GM19372 (cell line): ENCODE measurements around the gene CREB3L2.
"Not testable (repeated sequence)": the region's sequence is repeated elsewhere in the genome, so short reads cannot be mapped to it uniquely, and the experiment has no call there.

Experiments used
- ATAC-seq: cut with Tn5 transposase; IDR thresholded peaks from one replicate; pipeline ENCODE4 v1.9.1; 2021; ENCODE audit warnings: mild to moderate bottlenecking, low read depth, moderate library complexity; ENCODE audit not compliant: unreplicated experiment

CREB3L2 gene

DNA sequence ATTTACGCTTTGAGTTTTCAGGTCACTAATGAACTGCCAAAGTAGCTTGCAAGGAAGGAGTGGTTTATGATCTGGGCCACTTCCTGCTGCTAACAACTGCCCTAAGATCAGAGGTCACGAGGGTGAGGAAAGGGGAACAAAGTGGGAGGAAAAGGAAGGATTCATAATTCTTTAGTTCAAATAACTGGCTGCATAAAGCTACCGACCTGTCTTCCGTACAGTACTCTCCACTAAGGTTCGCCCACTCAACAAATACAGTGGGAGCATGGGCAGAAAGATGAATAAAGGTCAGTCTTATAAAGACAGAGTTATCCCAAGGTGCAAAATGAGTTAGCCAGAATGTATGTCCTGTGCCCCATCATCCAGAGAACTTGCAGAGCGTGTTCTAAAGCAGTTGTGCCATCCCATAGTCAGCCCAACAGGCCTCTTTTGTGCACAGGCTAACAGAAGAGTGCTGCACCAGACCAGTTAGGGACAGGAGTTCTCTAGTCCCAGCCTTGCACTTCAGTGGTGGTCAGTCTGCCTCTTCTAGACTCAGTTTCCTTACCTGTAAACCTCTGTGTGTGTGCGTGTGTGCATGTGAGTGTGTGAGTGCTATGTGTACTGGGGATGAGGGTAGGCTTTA is 65.9 kb downstream of the CREB3L2 start:
- ATAC-seq, result no peak

DNA sequence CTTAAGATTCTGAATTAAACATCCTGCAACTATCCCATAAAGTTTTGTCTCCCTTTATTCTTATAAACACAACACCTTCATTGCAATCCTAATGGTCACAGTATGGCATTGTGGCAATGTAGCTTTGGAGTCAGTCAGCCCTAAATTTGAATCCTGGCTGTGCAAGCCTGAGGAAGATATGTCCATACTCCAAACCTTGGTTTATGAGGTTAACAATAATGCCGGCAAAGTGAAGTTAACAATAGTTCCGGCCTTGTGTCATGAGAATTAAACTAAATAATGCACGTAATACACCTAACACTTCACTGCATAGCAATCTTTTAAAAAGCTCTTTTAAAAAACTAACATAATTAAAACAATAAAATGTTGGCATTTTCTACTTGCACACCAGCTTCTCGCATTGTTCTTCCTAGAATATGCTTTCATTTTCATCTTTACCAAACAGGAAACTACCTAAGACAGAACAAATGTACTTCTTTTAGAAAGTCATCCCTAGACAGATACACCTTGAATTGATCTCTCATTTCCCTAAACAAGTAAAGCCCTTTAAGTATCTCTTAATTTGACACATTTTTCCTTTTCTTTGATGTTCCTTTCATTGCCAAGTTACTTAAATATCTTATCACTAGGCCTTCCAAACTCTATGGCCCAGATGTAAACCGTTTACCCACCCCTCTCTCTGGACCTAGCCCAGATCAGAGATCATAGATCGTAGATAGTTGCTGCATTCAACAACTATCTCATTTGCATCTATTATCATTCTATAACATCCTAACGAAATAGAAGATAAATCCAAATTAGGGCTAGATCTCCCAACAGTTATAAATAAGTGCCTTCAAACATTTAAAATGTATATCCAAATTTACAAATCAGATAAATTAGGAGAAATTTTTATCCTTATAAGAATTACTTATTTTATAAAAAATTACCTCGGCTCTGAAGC is 66.7 kb downstream of the CREB3L2 start:
- ATAC-seq, result peak; percentile 81

DNA sequence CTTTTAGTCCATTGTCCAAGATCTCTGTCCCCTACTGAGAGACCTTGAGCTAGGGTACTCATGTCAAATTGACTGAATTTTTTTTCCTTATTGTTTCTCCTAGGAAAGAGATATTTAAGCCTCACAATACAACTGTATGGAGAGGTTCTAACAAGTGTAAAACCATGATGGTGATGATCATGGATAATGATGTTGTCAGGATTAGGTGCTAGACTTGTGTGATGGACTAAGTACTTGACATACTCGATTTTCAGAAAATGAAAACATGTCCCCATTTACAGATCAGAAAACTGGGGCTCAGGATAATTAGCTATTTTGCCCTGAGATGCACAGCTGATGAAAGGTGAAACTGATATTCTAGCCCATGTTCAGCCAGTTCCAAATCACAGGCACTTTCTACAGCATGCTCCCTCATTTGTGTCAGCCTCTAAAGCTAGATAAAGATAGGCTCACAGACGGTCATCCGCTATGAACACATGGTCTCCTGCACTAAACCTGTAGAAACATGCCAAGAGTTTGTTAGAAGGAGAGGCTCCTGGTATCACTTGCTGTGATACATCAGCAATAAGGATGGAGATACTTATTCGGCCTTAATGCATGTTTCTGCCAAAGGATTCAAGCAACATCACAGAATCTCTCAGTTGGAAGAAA is 67.6 kb downstream of the CREB3L2 start:
- no peak for ATAC-seq

DNA sequence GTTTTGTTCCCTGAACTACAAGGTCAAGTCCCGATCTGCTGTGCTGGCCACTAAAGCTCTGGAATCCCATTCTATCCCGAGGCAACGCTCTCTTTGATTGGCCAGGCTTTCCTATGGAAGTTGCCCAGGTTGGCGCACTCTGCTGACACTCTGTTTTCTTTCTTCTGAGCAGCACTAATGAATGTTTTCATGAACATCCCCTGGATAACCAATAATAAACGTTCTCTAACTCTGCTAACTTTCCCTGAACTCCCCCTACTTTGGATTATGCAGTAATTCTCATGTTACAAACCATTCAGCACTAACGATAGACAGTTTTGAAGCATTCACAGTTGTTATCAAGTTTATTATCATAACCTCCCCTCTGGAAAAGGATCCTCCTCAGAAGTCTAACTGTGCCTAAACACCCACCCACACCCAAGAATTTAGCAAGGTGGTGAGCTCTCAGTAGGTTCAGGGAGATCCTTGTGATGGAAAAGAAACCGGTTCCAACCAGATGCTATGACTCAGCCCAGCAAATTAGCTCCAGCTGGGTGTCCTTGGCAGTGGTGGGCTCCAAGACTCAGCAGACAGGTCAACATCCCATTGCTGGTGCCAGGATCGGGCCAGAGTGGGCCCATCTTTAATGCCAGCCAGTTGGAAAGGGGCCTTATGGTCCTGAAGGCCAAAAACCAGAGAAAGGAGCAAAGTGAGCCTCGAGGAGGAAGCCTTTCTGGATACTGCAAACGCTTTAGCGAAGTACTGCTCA is 68.4 kb downstream of the CREB3L2 start:
- no peak for ATAC-seq

DNA sequence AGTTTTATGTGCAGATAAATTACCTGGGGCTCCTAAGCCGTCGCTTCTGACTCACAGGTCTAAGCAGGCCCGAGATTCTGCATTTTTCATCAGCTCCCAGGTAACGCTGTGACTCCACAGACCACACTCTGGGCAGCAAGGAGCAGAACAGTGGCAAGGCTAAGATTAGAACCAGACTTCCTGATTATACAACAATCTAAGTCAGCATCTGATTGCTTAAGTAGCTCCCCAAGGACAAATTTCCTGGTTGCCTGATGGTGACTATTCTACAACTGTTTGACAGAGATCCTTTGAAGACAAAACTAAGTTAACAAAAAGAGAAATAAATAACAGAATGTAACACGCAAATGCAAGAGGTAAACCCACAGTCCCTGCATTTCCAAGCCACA is 69.0 kb downstream of the CREB3L2 start:
- no peak for ATAC-seq

DNA sequence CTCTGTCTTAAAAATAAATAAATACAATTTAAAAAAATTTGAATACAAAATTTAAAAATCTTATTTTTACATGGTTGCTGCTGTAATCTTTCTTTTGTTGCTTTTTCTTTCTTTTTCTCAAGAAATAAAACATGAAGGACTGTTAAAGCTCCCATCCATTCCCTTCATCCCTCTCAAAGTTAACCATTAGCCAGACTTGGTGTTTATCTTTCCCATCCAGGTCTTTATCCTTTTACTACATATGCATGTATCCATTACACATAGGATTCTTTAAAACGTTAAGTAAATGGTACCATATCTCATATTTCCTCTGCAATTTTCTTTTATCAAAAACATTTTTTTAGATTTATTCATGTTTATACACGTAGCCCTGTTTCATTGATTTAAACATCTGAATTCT is 70.1 kb downstream of the CREB3L2 start:
- no peak for ATAC-seq

DNA sequence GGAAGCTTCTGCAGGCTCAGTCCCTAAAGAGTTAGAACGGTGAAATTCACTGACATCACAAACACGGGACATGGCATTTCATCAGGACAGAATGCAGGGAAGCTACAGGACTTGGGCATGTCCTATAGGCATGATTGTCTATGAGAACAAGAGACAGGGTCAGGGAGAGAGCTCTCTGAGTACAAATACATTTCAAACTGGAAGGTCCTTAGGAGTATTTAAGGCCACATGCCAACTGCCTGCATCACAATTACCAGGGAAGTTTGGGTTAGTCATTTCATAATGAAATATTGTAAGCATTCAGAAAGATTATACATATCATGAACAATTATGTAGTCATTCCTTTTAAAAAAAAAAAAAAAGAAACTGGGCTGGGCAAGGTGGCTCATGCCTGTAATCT is 71.3 kb downstream of the CREB3L2 start:
- ATAC-seq, result no peak

DNA sequence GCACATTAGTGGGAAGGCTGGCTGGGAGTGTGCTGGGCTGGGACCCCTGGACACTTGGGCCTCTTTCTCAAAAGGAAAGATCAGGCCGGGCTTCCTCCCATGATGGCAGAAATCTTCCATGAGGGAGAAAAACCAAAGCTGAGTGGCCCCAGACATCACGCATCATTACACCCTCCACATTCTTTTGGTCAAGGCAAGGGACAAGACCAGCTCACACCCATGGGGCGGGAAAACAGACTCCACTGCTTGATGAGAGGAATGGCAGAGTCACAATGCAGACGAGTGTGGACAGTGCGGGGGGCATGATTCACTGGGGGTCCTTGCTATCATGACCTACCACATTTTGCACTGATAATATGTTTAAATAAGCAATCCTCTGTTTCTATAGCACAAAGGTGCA is 73.3 kb downstream of the CREB3L2 start:
- no peak for ATAC-seq

DNA sequence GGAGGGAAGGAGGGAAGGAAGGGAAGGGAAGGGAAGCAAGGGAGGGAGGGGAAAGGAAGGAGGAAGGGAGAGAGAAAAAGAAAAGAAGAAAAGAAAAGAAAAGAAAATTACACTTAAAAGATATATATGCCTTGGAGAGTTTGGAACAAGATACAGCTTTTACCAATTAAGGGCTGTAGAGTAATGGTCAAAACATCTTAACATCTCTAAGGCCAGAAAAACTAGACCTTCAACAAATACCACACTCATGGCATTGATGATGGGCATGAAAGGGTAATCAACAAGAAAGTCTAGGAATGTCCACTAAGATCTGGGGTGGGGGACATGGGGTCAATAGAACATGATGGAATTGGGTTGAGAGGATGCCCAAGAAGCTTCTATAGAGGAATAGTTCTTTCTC is 74.5 kb downstream of the CREB3L2 start:
- ATAC-seq, result no peak

DNA sequence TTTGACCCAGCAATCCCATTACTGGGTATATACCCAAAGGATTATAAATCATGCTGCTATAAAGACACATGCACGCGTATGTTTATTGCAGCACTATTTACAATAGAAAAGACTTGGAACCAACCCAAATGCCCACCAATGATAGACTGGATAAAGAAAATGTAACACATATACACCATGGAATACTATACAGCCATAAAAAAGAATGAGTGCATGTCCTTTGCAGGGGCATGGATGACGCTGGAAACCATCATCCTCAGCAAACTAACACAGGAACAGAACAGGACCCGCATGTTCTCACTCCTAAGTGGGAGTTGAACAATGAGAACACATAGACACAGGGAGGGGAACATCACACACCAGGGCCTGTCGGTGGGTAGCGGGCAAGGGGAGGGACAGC is 75.7 kb downstream of the CREB3L2 start:
- ATAC-seq, result not testable (repeated sequence)

DNA sequence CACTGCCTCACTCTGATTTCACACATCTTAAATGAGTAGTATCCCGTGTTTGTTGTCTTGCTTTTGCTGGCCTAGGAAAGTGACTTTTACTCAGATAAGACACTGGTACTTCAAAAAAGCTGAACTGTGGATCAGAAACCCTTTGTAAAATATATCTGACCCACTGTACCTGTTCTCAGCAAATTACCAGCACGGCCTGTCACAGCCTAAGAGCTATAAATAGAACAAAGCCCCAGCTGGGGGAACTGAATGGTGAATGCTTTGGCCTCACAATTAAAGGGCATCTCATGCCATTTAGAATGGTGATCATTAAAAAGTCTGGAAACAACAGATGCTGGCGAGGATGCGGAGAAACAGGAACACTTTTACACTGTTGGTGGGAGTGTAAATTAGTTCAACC is 76.1 kb downstream of the CREB3L2 start:
- ATAC-seq, result no peak

DNA sequence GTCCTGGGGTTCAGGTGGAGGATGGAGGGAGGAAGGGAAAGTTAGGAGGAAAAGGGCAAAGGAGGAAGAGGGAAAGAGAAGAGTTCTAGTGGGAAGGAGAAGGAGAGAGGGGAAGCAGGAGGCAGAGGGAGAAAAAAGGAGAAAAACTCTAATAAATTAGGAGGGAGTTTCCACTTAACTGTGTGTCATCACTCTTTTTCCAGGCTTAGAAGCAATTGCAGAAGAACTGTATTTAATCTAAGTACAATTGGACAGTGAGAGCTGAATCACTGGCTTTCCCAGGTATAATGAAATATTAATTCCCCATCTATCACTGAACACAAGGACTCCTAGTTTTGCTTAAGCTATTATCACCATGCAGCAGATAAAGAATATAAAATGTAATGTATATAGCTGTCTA is 76.8 kb downstream of the CREB3L2 start:
- no peak for ATAC-seq

DNA sequence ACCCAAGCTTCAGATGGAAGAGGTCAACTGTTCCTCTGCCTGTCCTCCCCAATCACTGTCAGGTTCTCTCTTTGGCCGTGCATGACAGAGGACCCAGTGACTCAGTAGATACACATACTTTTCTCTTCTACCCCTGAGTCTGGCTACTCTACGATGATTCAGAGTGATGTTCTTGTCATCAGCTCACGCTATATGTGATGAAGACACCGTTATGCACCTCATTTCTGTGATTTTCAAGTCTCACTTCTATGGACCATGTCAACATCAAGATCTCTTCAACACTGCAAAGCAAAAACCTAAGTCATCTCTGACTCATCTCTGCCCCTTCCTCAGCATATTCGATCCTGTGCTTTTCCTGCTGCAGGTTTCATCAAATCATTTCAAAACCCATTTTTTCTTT is 78.5 kb downstream of the CREB3L2 start:
- ATAC-seq, result no peak

DNA sequence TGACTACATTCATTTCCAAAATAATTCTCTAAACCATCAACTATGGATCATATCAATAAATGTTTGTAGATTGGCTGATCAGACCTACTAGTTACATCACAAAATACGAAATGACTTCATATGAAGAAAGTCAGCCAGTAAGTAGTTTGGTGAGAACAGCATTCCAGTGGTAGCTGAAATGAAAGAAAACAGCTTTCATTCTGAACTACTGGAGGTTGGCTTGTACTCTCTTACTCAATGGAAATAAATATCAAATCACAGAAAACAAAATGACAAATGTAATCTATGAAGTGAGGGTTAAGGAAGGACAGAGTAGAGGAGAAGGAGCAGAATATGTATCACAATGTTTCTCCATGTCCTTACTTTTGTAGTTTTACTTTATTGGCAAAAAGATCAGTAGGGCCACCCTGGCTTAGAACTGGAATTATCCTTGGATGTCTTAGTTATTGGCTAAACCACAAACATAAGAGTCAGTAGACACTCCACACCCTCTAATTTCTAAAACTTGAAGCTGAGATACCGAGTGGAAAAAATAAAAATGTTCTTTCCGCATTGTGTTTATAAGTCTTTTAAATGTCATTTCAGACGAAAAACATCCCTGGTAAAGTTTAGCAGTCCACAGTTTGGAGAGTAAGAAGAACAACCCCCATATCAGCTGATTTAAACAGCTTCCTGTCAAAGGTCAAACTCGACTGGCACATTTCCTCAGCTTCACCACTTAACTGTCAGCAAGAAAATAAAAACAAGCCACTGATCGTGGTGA is 81.1 kb downstream of the CREB3L2 start:
- no peak for ATAC-seq

DNA sequence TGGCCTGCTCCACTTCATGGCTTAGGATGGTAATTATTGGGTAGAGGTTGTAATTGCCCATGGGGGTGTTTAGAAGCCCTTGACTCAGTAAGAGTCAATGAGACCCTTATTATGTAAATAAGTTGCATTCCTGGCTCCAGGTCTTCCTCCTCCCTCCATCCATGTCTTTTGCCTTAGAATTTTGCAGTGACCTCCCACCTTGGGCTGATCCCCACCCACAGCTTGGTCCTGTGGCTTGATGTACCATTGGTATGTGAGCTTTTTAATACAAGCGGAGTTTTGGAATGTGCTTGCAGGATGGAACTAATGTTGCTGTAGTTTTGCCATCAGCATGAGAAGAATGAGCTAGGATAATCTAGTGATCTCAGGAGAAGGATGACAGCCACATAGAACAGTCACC is 81.9 kb downstream of the CREB3L2 start:
- no peak for ATAC-seq

DNA sequence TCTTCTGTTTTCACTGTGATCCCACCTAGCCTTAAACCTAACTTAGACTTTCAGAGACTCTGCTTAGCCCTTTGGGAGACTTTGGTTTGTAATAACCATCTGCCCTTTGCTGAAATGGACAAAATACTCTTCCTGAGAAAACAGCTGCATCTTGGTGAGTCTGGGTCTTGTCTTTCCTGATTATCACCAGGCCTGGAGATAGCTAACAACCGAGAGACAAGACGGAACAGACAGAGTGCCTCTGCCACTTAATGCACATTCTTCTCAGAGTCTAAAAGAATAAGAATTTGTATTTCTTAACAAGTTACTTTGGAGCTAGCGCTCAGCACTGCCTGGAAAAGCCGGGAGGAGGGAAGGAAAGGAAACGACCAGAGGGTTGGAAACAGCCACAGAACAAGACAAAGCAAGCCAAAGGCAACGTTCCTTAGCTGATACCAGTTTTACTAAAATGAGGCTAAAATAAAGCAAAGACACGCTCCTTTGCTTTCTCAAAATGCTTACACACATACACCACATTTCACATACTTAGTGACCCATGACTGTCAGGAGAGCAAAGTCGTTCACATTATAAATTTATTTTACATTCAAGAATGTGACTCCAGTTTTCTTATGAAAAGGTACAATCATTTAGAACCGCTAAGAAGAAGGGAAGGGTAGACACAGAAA is 84.8 kb downstream of the CREB3L2 start:
- ATAC-seq, result peak; percentile 32

DNA sequence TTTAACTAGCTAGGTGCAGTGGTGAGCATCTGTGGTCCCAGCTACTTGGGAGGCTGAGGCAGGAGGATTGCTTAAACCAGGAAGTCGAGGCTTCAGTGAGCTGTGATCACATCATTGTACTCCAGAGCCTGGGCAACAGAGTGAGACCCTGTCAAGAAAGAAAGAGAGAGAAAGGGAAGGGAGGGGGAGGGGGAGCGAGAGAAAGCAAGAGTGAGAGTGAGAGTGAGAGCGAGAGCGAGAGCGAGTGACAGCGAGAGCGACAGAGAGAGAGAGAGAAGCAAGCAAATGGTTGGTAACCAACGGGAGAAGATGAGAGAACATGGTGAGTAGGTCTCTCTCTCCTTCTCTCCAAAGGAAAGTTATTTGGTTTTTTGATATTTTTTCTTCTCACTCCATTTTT is 85.3 kb downstream of the CREB3L2 start:
- peak; percentile 56 for ATAC-seq

DNA sequence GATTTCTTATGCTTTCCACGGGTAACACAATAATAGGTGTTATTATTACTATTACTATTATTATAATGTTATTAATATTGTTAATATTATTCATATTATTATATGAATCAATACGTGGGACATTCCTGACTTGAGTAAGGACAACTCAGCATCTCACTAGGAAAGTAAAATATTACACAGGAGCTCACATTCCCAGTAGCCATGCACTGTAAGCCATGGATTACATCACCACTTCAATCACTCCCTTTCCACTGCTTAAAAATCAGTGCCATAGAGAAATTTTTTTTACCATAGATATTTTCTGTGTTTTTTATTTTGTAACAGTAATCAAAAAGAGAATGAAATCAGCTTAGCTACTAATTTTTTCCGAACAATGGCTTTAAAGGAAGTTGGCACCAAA is 86.6 kb downstream of the CREB3L2 start:
- no peak for ATAC-seq

DNA sequence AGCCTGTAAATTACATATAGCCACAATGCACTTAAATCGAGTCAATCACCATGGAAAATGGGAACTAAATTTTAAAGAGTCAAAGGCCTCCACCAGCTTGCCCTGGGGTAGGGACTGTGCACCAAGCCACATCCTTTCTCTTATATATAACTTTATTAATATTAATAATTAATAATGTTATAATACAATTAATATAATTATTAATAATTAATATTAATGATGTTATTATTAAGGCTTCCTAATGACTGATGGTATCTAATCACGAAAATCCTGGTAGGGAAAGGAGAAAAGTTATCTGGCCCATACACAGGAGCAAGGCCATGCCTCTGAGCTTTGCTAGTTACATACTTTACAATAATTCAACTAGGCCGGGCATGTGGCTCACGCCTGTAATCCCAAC is 87.9 kb downstream of the CREB3L2 start:
- no peak for ATAC-seq

DNA sequence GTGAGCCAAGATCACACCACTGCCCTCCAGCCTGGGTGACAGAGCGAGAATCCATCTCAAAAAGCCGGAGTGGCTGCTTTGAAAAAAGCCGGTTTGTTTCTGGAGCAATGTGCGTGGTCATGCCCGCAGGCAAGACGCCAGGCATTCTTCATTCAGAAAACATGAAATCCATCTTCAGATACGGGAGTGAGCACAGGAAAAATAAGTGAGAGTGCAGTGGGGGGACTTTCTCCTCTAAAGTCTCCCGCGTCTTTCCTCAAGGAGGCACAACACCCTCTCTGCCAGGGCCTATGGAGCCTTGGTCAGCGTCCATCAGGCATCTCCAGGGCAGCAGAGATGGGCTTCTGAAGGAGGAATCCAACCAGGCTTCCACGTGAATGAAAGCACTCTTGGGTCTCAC is 92.8 kb downstream of the CREB3L2 start:
- no peak for ATAC-seq
